ENCODE results near the gene ITSN1.

ITSN1 gene

DNA sequence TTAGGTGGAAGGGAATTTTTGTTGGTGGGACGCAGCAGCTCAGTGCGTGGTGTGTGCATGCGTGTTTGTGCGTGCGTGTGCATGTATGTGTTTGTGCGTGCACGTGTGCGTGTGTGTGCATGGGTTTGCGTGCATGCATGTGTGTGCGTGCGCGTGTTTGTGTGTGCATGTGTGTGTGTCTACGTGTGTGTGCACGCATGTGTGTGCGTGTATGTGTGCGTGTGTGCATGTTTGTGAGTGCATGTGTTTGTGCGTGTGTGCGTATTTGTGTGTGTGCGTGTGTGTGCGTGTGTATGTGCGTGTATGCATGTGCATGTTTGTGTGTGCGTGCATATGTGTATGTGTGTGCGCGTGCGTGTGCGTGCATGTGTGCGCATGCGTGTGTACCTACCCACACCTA, 253.1 kb downstream of the ITSN1 start:
- DNase-seq (ENCODE audit: low spot score): no peak
- POLR2A ChIA-PET (ENCODE audit: low non-redundant PET): no interaction called here
- H3K27ac ChIP-seq: no peak overlapping the region
- TF ChIP-seq, protein P1, sequence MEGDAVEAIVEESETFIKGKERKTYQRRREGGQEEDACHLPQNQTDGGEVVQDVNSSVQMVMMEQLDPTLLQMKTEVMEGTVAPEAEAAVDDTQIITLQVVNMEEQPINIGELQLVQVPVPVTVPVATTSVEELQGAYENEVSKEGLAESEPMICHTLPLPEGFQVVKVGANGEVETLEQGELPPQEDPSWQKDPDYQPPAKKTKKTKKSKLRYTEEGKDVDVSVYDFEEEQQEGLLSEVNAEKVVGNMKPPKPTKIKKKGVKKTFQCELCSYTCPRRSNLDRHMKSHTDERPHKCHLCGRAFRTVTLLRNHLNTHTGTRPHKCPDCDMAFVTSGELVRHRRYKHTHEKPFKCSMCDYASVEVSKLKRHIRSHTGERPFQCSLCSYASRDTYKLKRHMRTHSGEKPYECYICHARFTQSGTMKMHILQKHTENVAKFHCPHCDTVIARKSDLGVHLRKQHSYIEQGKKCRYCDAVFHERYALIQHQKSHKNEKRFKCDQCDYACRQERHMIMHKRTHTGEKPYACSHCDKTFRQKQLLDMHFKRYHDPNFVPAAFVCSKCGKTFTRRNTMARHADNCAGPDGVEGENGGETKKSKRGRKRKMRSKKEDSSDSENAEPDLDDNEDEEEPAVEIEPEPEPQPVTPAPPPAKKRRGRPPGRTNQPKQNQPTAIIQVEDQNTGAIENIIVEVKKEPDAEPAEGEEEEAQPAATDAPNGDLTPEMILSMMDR (conservative IDR thresholded peaks at IDR 0.05; ENCODE audit: low read depth): no peak
- CTCF ChIA-PET: interaction anchor here (0.7 to 1.2 kb wide), 5 partner anchors 12 to 145 kb away, joined by 3 to 6 read pairs (median 3); no protein-coding TSS in a partner anchor

DNA sequence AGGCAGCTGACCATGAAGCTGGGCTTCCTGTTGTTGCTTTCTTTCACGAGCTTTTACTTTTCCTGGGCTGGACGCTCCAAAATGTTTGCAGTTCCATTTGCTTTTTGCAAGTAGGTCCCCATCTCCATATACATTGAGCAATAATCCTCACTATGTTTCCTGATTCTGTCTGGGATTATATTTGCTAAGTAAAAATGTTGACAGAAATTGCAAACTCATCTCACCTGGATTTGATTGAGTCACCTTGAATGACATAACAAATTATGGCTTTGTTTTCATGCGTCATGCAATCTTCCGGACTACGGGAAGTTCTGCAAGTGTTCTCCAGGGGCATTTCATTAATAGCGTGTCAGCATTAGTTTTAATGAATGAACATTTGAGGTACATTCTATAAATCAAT, 254.4 kb downstream of the ITSN1 start:
- no peak for DNase-seq (ENCODE audit: low spot score)
- TF ChIP-seq, protein P1 (conservative IDR thresholded peaks at IDR 0.05; ENCODE audit: low read depth): no peak
- H3K27ac ChIP-seq: no peak overlapping the region
- POLR2A ChIA-PET (ENCODE audit: low non-redundant PET): no interaction called here
- CTCF ChIA-PET: interaction anchor here (0.7 kb wide), 1 partner anchor 731 kb away, joined by 3 read pairs; no protein-coding TSS in a partner anchor

DNA sequence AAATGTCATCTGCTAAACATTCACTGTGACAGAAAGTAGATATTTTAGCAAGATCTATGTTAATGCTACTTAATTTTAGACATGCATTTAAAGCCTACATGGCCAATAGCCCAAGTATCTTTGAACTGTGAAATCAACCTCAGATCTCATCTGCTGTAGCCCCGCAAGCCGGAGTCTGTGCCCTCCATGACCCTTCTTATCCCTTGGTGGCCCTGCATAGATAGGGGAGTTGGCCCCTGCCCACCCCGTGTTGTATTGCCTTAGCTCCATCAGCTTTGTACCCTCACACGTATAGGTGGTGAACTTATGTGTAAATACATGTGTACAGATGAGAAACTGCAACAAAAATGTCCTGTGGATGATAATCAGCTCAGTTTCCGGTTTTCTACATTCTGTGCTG, 254.8 kb downstream of the ITSN1 start:
- ChIA-PET CTCF (no interaction called here), POLR2A (ENCODE audit: low non-redundant PET) (no interaction called here)
- H3K27ac ChIP-seq: no peak overlapping the region
- TF ChIP-seq, protein P1 (conservative IDR thresholded peaks at IDR 0.05; ENCODE audit: low read depth): no peak
- DNase-seq (ENCODE audit: low spot score): no peak

DNA sequence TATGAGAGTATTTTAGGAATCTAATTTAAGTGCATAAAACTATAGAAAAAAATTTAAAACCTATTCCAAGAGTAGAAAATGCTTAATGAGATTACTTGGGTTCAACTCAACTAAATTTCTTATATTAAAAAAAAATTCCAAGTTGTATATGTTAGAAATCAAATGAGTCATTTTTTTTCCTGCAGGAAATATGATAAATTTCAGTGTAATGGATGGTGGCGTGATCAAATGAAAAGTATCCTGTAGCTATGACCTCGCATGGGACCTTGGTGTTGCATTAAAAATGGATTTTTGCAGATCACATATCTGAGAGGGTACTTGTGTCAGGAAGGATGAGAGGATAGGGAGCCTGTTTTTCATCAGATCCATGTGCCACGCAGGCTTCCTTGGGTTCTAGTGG, 255.4 kb downstream of the ITSN1 start:
- ChIA-PET CTCF (no interaction called here), POLR2A (ENCODE audit: low non-redundant PET) (no interaction called here)
- TF ChIP-seq, protein P1 (conservative IDR thresholded peaks at IDR 0.05; ENCODE audit: low read depth): no peak
- DNase-seq (ENCODE audit: low spot score): no peak
- no peak overlapping the region for H3K27ac ChIP-seq

DNA sequence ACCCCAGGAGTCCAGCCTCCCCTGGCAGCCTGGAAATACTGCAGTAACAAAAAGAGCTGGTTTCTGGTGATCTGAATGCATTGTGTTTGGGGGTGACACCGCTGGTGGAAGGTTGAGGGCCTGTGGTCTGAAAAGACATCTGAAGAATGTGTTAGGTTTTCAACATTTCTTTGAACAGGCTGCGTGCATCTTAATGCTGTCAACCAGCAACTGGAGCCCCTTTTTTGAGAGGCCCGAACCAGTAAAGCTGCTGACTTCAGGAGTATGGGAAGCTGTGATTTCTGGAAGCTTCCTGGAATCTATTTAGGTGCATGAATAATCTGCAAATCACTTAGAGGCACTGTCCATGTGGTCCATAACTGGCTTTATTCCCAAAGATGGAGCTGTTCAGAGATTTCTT, 256.3 kb downstream of the ITSN1 start:
- CTCF ChIA-PET: no interaction called here
- H3K27ac ChIP-seq: no peak overlapping the region; the same call in 1 of the 2 replicates
- no peak for DNase-seq (ENCODE audit: low spot score)
- POLR2A ChIA-PET (ENCODE audit: low non-redundant PET): no interaction called here
- TF ChIP-seq, protein P1 (conservative IDR thresholded peaks at IDR 0.05; ENCODE audit: low read depth): no peak

DNA sequence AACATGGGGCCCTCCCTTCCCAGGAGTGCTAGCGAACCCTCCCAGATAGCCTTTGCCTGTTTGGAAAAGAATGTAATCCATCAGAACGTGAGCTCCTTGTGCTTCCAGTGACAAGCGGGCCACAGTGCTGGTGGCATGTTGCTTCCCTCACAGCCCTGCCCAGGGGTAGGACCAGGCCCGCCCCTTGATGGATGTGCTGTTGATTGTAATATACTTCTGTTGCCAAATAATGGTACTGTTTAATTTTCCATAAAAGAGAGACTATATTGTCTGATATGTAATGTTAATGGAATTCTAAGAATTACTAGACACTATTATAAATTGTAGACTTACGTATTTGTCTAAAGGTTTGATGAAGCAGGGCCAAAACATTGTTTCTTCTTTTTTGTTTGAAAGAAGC, 256.9 kb downstream of the ITSN1 start:
- no peak overlapping the region; the same call in 1 of the 2 replicates for H3K27ac ChIP-seq
- ChIA-PET CTCF (interaction anchor here (0.6 kb wide), 1 partner anchor 232 kb away, joined by 3 read pairs; no protein-coding TSS in a partner anchor), POLR2A (ENCODE audit: low non-redundant PET) (no interaction called here)
- TF ChIP-seq, protein P1 (conservative IDR thresholded peaks at IDR 0.05; ENCODE audit: low read depth): no peak
- no peak for DNase-seq (ENCODE audit: low spot score)

Data from RWPE1 (cell line).